Measurements from ENCODE around the gene EPHA10.
"Not testable (repeated sequence)": the region's sequence is repeated elsewhere in the genome, so short reads cannot be mapped to it uniquely, and the experiment has no call there.

EPHA10 gene

DNA sequence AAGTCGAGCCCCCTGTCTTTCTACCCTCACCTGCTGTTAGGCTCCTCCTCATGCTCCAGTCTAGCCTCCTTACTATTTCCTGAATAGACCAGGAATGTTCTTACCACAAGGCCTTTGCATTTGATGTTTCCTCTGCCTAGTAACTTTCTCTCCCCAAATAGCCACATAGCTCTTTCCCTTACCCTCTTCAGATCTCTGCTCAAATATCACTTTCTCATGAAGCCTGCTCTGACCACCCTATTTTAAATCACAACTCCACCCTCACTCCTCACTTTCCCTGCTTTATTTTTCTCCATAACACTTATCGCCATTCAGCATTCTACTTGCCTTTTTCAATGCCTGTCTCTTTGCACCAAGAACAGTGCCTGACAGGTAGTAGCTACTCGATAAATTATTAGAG lies 79.2 kb downstream of the EPHA10 start:
- H3K4me3 ChIP-seq (ENCODE audit: low read depth, low read length), result no peak overlapping the region
- no peak for TF ChIP-seq CTCF (IDR thresholded peaks at IDR 0.05; ENCODE audit: borderline replicate concordance, insufficient read depth, low read depth, low read length)

DNA sequence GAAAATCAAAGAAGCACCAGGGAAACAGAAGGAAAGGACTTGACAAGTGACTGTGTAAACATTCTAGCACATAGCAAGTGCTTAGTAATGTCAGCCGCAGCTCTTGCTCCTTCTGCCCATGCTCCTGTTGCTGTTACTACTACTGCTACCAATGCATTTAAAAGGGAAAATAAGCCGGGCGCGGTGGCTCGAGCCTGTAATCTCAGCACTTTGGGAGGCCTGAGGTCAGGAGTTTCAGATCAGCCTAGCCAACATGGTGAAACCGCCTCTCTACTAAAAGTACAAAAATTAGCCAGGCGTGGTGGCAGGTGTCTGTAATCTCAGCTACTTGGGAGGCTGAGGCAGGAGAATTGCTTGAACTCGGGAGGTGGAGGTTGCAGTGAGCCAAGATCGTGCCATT lies 80.7 kb downstream of the EPHA10 start:
- H3K4me3 ChIP-seq (ENCODE audit: low read depth, low read length), result not testable (repeated sequence)

GRCh38 chr1:37682334-37682987 lies 82.5 kb downstream of the EPHA10 start:
- TF ChIP-seq CTCF (IDR thresholded peaks at IDR 0.05; ENCODE audit: borderline replicate concordance, insufficient read depth, low read depth, low read length), result peak; percentile 67; the same call in 1 of the 2 replicates
- H3K4me3 ChIP-seq (ENCODE audit: low read depth, low read length), result no peak overlapping the region

DNA sequence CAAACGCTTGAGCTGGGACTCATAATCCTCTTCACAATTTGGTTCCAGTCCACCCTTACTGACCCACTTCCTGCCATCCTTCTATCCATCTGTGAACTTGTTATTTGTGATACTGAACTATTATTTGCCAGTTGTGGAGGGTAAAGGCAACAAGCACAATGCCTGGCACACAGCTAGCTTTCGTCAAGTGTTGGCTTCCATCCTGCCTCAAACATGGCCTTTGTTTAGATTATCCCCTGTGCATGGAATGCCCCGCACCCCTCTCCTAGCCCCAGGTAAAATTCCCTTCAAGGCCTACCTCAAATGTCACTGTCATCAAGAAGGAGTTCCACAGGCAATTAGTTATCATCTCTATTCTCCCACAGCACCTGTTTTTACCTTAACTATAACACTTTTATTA lies 84.0 kb downstream of the EPHA10 start:
- no peak for TF ChIP-seq CTCF (IDR thresholded peaks at IDR 0.05; ENCODE audit: borderline replicate concordance, insufficient read depth, low read depth, low read length)
- no peak overlapping the region for H3K4me3 ChIP-seq (ENCODE audit: low read depth, low read length)

DNA sequence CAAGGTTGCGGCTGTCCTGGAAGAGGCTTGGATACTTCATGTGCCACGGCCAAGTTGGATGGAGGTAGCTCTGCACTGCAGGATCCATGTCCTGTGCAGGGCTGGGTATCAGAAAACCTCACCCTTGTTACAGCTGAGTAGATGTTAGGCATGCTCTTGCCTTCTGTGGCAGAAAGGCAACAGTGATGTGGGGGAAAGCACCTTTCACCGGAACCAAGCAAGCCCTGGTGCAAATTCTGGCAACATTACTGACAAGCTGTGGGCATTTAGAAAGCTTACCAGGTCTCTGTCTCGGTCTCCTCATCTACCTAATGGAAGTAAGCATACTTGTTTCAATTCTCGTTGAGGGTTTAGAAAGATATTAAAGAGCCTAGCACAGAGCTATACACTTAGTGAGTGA lies 87.1 kb downstream of the EPHA10 start:
- H3K4me3 ChIP-seq (ENCODE audit: low read depth, low read length), result no peak overlapping the region
- TF ChIP-seq CTCF (IDR thresholded peaks at IDR 0.05; ENCODE audit: borderline replicate concordance, insufficient read depth, low read depth, low read length), result no peak

DNA sequence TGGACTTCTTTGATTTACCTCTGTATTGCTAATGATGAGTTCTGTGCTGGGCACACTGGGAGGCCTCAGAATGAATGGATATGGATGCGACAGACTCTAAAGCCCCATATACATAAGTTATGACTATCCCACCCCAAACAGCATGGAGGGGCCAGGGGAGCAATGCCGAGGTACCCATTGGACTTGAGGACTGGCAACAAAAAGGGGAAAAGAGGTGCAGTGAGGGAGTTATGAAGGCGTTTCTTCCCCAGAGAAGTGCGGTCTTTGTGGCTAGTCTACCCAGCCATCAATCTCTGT lies 87.8 kb downstream of the EPHA10 start:
- TF ChIP-seq CTCF (IDR thresholded peaks at IDR 0.05; ENCODE audit: borderline replicate concordance, insufficient read depth, low read depth, low read length), result no peak
- no peak overlapping the region for H3K4me3 ChIP-seq (ENCODE audit: low read depth, low read length)

DNA sequence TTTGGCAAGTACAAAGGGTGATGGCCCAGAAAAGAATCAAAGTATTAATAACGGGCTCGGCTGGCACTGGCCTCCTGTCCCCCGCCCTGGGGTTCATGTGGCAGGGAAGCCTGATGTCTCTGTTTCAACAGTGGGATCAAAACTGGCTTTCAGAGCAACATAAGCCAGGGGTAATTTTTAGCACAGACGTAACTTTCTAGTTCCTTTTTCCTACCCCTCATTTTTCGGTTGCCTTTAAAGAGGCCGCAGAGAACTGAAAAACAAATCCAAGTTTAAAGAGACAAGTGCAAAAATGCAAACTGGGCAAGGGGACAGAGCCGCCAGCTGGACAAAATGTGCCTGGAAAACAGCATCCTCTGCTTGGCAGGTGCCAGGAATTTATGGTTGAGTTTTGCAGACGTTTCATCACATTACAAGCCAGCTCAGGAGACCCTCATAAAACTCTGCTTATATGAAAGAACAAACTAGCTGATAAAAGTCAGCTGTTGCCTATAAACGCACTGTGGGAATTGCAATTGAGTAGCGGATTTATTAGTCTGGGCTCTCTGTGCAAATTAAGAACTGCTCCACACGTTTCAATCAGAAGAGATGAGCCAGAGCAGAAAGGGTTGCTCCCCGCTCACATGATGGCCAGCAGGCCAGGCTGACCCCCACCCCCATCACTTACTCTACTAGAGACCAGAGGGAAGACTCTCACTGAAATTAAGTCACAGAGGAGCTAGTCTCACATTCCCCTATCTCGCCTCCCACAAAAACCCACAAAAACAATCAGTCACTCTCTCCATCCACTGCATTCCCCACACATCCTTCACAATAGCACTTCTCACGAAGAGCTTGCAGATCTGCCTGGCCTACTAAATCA lies 88.4 kb downstream of the EPHA10 start:
- TF ChIP-seq CTCF (IDR thresholded peaks at IDR 0.05; ENCODE audit: borderline replicate concordance, insufficient read depth, low read depth, low read length), result no peak

More for the DNA sequence above, 88.4 kb downstream of the EPHA10 start:
- no peak overlapping the region for H3K4me3 ChIP-seq (ENCODE audit: low read depth, low read length)

Measured in GM12875 (cell line).